ENCODE data around the gene CLEC2B. TPM values are rescaled to one million over a fixed set of nuclear protein-coding genes. Genes with fewer than 3 reads are reported as not detected.

CLEC2B gene
- total and polyA plus RNA-seq, 2 donors (not counting 1 experiment from before 2014, with no cell fraction given), result 9.7 to 15.7 TPM

DNA sequence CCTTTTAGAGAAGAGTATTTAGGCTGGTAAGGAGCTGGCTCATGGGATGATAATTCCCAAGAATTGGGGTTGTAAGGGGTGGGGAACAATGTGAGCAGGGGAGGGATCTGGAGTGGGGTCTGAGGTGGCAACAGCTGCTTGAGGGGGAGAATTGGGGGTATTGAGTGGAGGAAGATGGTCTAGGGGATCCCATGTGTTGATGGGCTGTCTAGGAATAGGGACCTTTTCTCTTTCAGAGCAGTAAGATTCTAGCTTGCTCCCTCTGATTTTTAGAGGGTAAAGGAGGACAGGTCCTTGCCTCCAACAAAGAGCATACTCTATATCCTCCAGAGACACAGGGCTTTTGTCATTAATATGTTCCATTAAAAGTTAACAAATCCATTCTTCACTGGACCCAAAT, 40.6 kb upstream of the CLEC2B start:
- Histone ChIP-seq H3K27me3 (ENCODE audit: control insufficient read depth, insufficient read depth, low read length) (no peaks in the 10 kb centered on the region), H3K36me3 (ENCODE audit: control insufficient read depth, insufficient read depth, low read length) (no peaks in the 10 kb centered on the region), H3K9me3 (ENCODE audit: control insufficient read depth, insufficient read depth, low read depth, low read length) (no peaks in the 10 kb centered on the region), H3K4me1 (ENCODE audit: control insufficient read depth, extremely low read depth, insufficient read depth, low read length) (no peaks in the 10 kb centered on the region), H2AFZ (ENCODE audit: low read length) (no peak overlapping the region), H3K4me2 (ENCODE audit: extremely low read depth, insufficient read depth, low read length) (no peak overlapping the region), H4K20me1 (ENCODE audit: control insufficient read depth, extremely low read depth, insufficient read depth, low read length) (no peaks in the 10 kb centered on the region), H3K4me3 (replicated peaks in 1 of 4; ENCODE audit: control extremely low read depth in 1 of 4, insufficient read depth in 1 of 4, low read depth in 3 of 4, low read length in 4 of 4) (no peak overlapping the region), H3K79me2 (ENCODE audit: control insufficient read depth, insufficient read depth, low read length) (no peaks in the 10 kb centered on the region), H3K27ac (ENCODE audit: insufficient read depth, low read length) (no peak overlapping the region), H3K9ac (ENCODE audit: insufficient read depth, low read length) (no peak overlapping the region)
- no peak for DNase-seq (ENCODE audit: low read depth in 2 of 2)
- TF ChIP-seq, protein P1, sequence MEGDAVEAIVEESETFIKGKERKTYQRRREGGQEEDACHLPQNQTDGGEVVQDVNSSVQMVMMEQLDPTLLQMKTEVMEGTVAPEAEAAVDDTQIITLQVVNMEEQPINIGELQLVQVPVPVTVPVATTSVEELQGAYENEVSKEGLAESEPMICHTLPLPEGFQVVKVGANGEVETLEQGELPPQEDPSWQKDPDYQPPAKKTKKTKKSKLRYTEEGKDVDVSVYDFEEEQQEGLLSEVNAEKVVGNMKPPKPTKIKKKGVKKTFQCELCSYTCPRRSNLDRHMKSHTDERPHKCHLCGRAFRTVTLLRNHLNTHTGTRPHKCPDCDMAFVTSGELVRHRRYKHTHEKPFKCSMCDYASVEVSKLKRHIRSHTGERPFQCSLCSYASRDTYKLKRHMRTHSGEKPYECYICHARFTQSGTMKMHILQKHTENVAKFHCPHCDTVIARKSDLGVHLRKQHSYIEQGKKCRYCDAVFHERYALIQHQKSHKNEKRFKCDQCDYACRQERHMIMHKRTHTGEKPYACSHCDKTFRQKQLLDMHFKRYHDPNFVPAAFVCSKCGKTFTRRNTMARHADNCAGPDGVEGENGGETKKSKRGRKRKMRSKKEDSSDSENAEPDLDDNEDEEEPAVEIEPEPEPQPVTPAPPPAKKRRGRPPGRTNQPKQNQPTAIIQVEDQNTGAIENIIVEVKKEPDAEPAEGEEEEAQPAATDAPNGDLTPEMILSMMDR (conservative IDR thresholded peaks at IDR 0.05 in 1 of 2, IDR thresholded peaks at IDR 0.05 in 1 of 2; ENCODE audit: low read depth in 1 of 2, low read length in 2 of 2), result no peak
- no peak for TF ChIP-seq EZH2 (IDR thresholded peaks at IDR 0.05; ENCODE audit: low read length, missing control alignments)

DNA sequence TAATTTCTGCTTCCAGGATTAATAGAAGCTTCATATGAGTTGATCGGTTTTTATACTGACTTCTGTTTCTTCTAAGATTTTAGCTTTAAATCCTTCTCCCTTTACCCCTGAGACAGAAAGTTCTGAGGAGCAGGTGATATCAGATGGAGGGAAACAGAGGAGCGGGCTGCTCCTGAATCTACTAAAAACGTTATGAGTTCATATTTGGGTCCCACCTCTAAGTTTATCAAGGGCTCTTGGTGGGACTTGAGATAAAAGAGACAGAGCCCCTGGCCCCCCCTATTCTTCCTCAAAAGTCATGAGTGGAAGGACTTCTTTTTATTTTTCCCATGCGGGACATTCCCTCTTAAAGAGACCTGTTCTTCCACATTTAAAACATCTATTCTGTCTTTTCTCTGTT, 39.2 kb upstream of the CLEC2B start:
- Histone ChIP-seq H3K79me2 (ENCODE audit: control insufficient read depth, insufficient read depth, low read length) (no peaks in the 10 kb centered on the region), H3K4me1 (ENCODE audit: control insufficient read depth, extremely low read depth, insufficient read depth, low read length) (no peaks in the 10 kb centered on the region), H3K4me3 (replicated peaks in 1 of 4; ENCODE audit: control extremely low read depth in 1 of 4, insufficient read depth in 1 of 4, low read depth in 3 of 4, low read length in 4 of 4) (no peak overlapping the region), H2AFZ (ENCODE audit: low read length) (no peak overlapping the region), H3K27me3 (ENCODE audit: control insufficient read depth, insufficient read depth, low read length) (no peaks in the 10 kb centered on the region), H4K20me1 (ENCODE audit: control insufficient read depth, extremely low read depth, insufficient read depth, low read length) (no peaks in the 10 kb centered on the region), H3K9me3 (ENCODE audit: control insufficient read depth, insufficient read depth, low read depth, low read length) (no peaks in the 10 kb centered on the region), H3K4me2 (ENCODE audit: extremely low read depth, insufficient read depth, low read length) (no peak overlapping the region), H3K27ac (ENCODE audit: insufficient read depth, low read length) (no peak overlapping the region), H3K36me3 (ENCODE audit: control insufficient read depth, insufficient read depth, low read length) (no peaks in the 10 kb centered on the region), H3K9ac (ENCODE audit: insufficient read depth, low read length) (no peak overlapping the region)
- no peak for TF ChIP-seq EZH2 (IDR thresholded peaks at IDR 0.05; ENCODE audit: low read length, missing control alignments)
- TF ChIP-seq, protein P1 (conservative IDR thresholded peaks at IDR 0.05 in 1 of 2, IDR thresholded peaks at IDR 0.05 in 1 of 2; ENCODE audit: low read depth in 1 of 2, low read length in 2 of 2), result no peak
- no peak for DNase-seq (ENCODE audit: low read depth in 2 of 2)

DNA sequence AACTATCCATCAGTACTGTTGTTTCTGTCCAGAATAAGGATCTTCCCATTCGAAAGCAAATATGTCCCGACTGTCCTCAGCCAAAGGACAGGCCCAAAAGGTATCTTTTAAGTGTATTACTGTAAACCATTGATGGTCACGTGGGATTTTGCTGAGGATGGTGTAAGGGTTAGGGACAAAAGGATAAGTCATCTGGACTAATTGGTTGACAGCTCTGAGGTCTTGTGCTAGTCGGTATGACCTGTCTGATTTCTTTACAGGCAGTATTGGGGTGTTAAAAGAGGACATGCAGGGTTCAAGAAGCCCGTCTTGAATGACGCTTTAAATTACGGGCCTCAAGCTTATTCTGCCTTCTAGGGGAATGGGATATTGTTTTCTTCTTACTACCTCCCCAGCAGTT, 38.6 kb upstream of the CLEC2B start:
- no peak for DNase-seq (ENCODE audit: low read depth in 2 of 2)
- no peak overlapping the region for H2AFZ ChIP-seq (ENCODE audit: low read length)
- H3K36me3 ChIP-seq (ENCODE audit: control insufficient read depth, insufficient read depth, low read length), result no peaks in the 10 kb centered on the region
- no peak overlapping the region for H3K4me3 ChIP-seq (replicated peaks in 1 of 4; ENCODE audit: control extremely low read depth in 1 of 4, insufficient read depth in 1 of 4, low read depth in 3 of 4, low read length in 4 of 4)
- H3K27me3 ChIP-seq (ENCODE audit: control insufficient read depth, insufficient read depth, low read length), result no peaks in the 10 kb centered on the region
- H3K4me2 ChIP-seq (ENCODE audit: extremely low read depth, insufficient read depth, low read length), result no peak overlapping the region
- H3K27ac ChIP-seq (ENCODE audit: insufficient read depth, low read length), result no peak overlapping the region
- no peak overlapping the region for H3K9ac ChIP-seq (ENCODE audit: insufficient read depth, low read length)
- no peak for TF ChIP-seq EZH2 (IDR thresholded peaks at IDR 0.05; ENCODE audit: low read length, missing control alignments)
- TF ChIP-seq, protein P1 (conservative IDR thresholded peaks at IDR 0.05 in 1 of 2, IDR thresholded peaks at IDR 0.05 in 1 of 2; ENCODE audit: low read depth in 1 of 2, low read length in 2 of 2), result no peak
- no peaks in the 10 kb centered on the region for H4K20me1 ChIP-seq (ENCODE audit: control insufficient read depth, extremely low read depth, insufficient read depth, low read length)
- no peaks in the 10 kb centered on the region for H3K79me2 ChIP-seq (ENCODE audit: control insufficient read depth, insufficient read depth, low read length)
- H3K4me1 ChIP-seq (ENCODE audit: control insufficient read depth, extremely low read depth, insufficient read depth, low read length), result no peaks in the 10 kb centered on the region
- no peaks in the 10 kb centered on the region for H3K9me3 ChIP-seq (ENCODE audit: control insufficient read depth, insufficient read depth, low read depth, low read length)

Measured in fibroblast of lung (primary cell).